Glomerular endothelial cell (primary cell): Measurements from ENCODE around the gene RAP1GDS1. TPM values are rescaled to one million over a fixed set of nuclear protein-coding genes. Genes with fewer than 3 reads are reported as not detected.
A peak's percentile ranks its signal among the peaks of the same experiment; 100 is the strongest.
"Not testable (repeated sequence)": the region's sequence is repeated elsewhere in the genome, so short reads cannot be mapped to it uniquely, and the experiment has no call there.

ENCODE experiments used
- DNase-seq: peaks from one replicate; pipeline ENCODE4 v3.0.0-alpha.2; 2011; ENCODE audit warnings: low read depth, low spot score; ENCODE audit errors: extremely low read depth
- total RNA-seq: library from RNA; depleted of rRNA; stranded (reverse); fragments of >200 nt; gene quantifications from 2 replicates; pipeline ENCODE4 v1.2.3, GENCODE V29; 2015

Gene RAP1GDS1
- total RNA-seq, 1 donor from 2014 or later: 41.6 TPM

- no peak for DNase-seq
Measured at GRCh38 chr4:98343626-98344025, 82.4 kb downstream of the RAP1GDS1 start.

- DNase-seq: no peak
Measured at GRCh38 chr4:98345838-98346237, 84.7 kb downstream of the RAP1GDS1 start.

DNA sequence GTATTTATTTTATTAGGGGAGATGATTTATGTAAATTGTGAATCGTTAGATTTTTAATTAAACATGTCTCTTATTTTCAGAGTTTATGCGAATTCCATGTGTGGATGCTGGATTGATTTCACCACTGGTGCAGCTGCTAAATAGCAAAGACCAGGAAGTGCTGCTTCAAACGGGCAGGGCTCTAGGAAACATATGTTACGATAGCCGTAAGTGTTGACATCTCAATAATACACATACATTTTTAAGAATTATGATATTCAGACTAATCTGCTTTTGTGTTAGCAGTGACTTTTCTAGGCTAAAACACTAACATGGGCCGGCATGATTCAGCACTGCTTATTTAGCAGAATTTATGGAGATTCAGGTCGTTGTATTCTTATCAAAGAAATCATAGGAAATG is 91.2 kb downstream of the RAP1GDS1 start:
- peak; percentile 18 for DNase-seq

- no peak for DNase-seq
Measured at GRCh38 chr4:98352940-98353339, 91.8 kb downstream of the RAP1GDS1 start.

GRCh38 chr4:98358630-98359248 is 97.6 kb downstream of the RAP1GDS1 start:
- DNase-seq: no peak

- DNase-seq: no peak
Measured at GRCh38 chr4:98359646-98360045, 98.5 kb downstream of the RAP1GDS1 start.

GRCh38 chr4:98363431-98363830 is 102.2 kb downstream of the RAP1GDS1 start:
- DNase-seq: no peak

- not testable (repeated sequence) for DNase-seq
Measured at GRCh38 chr4:98366275-98366674, 105.1 kb downstream of the RAP1GDS1 start.

DNA sequence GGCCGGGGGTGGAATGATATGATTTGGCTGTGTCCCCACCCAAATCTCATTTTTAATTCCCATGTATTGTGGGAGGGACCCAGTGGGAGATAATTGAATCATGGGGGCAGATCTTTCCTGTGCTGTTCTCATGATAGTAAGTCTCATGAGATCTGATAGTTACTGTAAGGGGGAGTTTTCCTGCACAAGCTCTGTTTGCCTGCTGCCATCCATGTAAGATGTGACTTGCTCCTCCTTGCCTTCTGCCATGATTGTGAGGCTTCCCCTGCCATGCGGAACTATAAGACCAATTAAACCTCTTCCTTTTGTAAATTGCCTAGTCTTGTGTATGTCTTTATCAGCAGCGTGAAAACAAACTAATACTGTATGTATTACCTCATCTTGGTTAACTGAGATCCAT is 106.8 kb downstream of the RAP1GDS1 start:
- not testable (repeated sequence) for DNase-seq

DNA sequence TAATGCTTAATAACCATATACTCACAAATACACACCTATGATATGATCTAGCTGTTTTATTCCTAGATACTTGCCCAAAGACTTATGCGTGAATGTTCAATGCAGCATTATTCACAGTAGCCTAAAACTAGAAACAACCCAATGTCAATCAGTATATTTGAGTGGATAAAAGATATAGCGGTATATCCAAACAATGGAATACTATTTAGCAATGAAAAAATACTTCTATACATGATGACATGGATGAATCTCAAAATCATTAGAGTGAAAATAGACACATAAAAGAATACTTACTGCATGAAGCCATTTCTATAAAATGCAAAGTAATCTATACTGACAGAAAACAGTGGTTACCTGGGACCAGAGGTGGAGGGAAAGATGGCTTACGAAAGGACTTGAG is 108.1 kb downstream of the RAP1GDS1 start:
- no peak for DNase-seq

DNA sequence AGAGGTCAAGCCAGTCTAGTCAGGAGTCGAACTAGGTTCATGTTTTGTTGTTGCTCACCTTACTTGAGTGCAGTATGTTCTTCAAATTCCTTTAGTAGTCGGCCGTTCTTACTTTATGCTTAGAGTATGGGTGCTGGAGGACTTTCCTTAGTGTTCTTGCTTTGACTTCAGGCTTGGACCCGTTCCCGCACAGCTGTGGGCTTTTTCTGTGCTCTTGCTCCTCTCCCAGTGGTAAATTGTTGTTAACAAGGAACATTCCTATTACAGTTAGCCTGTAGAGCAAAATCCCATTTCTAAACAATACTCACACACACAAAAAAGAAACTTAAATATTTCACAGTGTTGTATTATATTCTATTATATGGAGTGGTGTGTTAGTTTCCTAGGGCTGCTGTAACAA is 113.5 kb downstream of the RAP1GDS1 start:
- no peak for DNase-seq

- DNase-seq: no peak
Measured at GRCh38 chr4:98377559-98377958, 116.4 kb downstream of the RAP1GDS1 start.

GRCh38 chr4:98381306-98381705 is 120.1 kb downstream of the RAP1GDS1 start:
- DNase-seq: no peak

- DNase-seq: no peak
Measured at GRCh38 chr4:98383431-98384106, 122.4 kb downstream of the RAP1GDS1 start.

DNA sequence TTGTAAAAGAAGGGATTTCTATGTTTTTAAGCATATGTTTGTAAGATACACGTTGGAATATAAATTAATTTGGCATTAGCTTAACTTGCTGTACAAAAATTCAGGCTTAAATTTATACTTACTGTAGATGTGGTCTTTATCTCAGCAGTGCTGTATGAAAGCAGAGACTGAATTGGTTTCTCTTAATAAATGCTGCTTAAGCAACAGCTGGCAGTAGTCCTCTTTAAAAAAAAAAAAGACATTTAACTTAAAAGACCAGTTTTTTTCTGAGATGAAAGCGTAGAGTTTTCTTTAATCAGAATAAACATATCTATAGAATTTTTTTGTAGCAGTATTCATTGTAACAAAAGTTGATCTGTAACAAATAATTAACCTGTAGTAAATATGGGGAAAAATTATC is 124.6 kb downstream of the RAP1GDS1 start:
- DNase-seq: no peak

DNA sequence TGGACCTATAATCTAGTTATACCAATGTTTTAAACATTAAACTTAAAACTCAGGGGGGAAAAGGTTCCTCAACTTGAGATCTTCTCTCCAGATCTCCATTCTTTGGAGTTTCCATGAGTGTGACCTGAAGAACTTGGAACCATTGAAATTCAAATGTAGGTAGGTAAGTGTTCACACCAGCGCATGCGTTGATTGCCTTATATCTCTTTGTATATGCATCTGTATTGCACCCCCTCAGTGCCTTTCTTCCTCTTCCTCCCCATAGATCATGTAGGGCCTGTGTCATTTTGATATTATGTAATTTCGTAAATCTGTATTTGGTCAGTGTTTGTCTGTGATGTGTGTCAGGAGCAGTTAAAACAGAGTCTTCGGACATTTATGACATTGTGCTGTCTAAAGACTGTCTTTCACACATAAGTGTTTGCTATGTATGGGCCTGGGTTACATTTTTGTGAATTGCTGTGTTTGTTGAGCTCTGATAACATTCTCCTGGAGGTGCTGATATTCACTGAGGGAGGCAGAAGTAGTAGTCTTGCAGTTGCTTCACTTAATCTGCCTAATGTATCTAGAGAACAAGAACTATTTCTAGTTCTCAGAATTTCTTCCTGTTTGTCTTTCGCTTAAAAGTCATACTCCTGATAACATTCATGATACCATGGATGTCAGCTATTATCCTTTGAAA is 126.3 kb downstream of the RAP1GDS1 start:
- DNase-seq: no peak

DNA sequence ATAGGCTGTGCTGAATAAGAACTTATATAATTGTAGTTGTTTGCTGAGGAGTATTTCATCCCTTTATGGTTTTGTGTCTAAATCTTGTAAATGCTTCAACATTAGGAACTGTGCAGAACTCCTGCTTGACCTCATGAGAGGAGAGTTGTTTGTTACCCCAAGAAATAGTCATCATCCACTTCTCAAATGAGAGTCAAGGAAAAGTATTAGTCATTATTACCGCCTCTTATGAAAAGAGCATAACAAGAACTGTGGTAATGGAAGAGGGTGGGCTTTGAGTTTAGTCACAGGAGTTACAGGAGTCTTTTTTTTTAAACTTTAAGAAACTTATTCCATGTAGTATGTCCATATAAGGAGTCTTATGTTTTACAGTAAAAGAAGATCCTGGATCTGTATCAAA is 132.9 kb downstream of the RAP1GDS1 start:
- DNase-seq: no peak

- DNase-seq: no peak
Measured at GRCh38 chr4:98399915-98400314, 138.7 kb downstream of the RAP1GDS1 start.

- DNase-seq: no peak
Measured at GRCh38 chr4:98406819-98407218, 145.6 kb downstream of the RAP1GDS1 start.

- DNase-seq: no peak
Measured at GRCh38 chr4:98411731-98412130, 150.5 kb downstream of the RAP1GDS1 start.

GRCh38 chr4:98416844-98417243 is 155.7 kb downstream of the RAP1GDS1 start:
- DNase-seq: no peak

DNA sequence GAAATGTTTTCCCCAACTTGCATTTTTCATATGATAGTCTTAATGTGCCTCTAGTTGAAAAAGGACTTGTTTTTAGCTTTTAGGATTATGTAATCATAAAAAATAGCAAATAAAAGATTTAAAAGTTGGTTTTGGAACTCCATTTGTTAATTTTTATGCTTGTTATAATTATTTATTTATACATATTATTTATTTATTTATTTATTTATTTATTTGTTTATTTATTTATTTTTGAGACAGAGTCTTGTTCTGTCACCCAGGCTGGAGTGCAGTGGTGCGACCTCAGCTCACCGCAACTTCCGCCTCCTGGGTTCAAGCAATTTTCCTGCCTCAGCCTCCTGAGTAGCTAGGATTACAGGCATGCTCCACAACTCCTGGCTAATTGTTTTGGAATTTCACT is 159.0 kb downstream of the RAP1GDS1 start:
- DNase-seq: not testable (repeated sequence)
